Effector memory CD8-positive, alpha-beta T cell (primary cell): ENCODE results near the gene KRT13.
"Not testable (repeated sequence)": the region's sequence is repeated elsewhere in the genome, so short reads cannot be mapped to it uniquely, and the experiment has no call there.

Source experiments
- ATAC-seq: fragments of 150-1000 bp; cut with Tn5 transposase; replicated peaks from 2 replicates; pipeline ENCODE4 v1.10.0; 2021; ENCODE audit warnings: mild to moderate bottlenecking, moderate library complexity
- DNase-seq, 3 experiments: peaks; one replicate each; pipeline ENCODE4 v3.0.0; 2021
- H3K27ac Mint-ChIP-seq, 2 donors: one replicate each; pipeline ENCODE4 v1.8.0; 2022; ENCODE audit warnings: mild to moderate bottlenecking in 2 of 2, mixed read lengths in 2 of 2, moderate library complexity in 2 of 2
- H3K27me3 Mint-ChIP-seq, 2 donors: one replicate each; pipeline ENCODE4 v1.8.0; 2022; ENCODE audit warnings: mixed read lengths in 2 of 2
- H3K36me3 Mint-ChIP-seq: one replicate; pipeline ENCODE4 v1.8.0; 2022; ENCODE audit warnings: mild to moderate bottlenecking, moderate library complexity, mixed read lengths; ENCODE audit not compliant: insufficient read depth
- H3K4me1 Mint-ChIP-seq, 2 donors: one replicate each; pipeline ENCODE4 v1.8.0; 2022; ENCODE audit warnings: low read depth in 2 of 2, mixed read lengths in 2 of 2
- H3K4me3 Mint-ChIP-seq, 2 donors: one replicate each; pipeline ENCODE4 v1.8.0; 2022; ENCODE audit warnings: mild to moderate bottlenecking in 2 of 2, mixed read lengths in 2 of 2, moderate library complexity in 2 of 2
- H3K9me3 Mint-ChIP-seq, 2 donors: one replicate each; pipeline ENCODE4 v1.8.0; 2022; ENCODE audit warnings: mixed read lengths in 2 of 2

Gene KRT13

GRCh38 chr17:41544491-41544892 is 39.1 kb upstream of the KRT13 start:
- H3K9me3 Mint-ChIP-seq: peaks cover 0 to 9% of the 10 kb centered on the region in 2 donors
- no peaks in the 10 kb centered on the region for H3K36me3 Mint-ChIP-seq
- peaks cover 7 to 20% of the 10 kb centered on the region in 2 donors for H3K27me3 Mint-ChIP-seq
- no peak overlapping the region for H3K4me3 Mint-ChIP-seq
- no peak overlapping the region for H3K27ac Mint-ChIP-seq
- ATAC-seq (no peak), DNase-seq (no peak)
- peaks cover 6 to 17% of the 10 kb centered on the region in 2 donors for H3K4me1 Mint-ChIP-seq

DNA sequence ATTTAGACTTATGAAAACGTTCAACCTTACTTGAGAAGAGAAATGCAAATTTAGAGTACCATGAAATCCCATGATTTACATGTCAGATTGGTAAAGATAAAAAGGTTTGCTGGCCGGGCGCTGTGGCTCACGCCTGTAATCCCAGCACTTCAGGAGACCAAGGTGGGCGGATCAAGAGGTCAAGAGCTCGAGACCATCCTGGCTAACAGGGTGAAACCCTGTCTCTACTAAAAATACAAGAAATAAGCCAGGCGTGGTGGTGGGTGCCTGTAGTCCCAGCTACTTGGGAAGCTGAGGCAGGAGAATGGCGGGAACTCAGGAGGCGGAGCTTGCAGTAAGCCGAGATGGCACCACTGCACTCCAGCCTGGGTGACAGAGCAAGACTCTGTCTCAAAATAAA is 37.4 kb upstream of the KRT13 start:
- H3K9me3 Mint-ChIP-seq, H3K4me1 Mint-ChIP-seq, ATAC-seq, DNase-seq, H3K4me3 Mint-ChIP-seq, H3K27ac Mint-ChIP-seq, H3K36me3 Mint-ChIP-seq: not testable (repeated sequence)
- peaks cover 2 to 24% of the 10 kb centered on the region in 2 donors for H3K27me3 Mint-ChIP-seq

GRCh38 chr17:41542357-41542756 is 36.9 kb upstream of the KRT13 start:
- Mint-ChIP-seq H3K27ac (no peak overlapping the region), H3K4me1 (no peaks in the 10 kb centered on the region)

DNA sequence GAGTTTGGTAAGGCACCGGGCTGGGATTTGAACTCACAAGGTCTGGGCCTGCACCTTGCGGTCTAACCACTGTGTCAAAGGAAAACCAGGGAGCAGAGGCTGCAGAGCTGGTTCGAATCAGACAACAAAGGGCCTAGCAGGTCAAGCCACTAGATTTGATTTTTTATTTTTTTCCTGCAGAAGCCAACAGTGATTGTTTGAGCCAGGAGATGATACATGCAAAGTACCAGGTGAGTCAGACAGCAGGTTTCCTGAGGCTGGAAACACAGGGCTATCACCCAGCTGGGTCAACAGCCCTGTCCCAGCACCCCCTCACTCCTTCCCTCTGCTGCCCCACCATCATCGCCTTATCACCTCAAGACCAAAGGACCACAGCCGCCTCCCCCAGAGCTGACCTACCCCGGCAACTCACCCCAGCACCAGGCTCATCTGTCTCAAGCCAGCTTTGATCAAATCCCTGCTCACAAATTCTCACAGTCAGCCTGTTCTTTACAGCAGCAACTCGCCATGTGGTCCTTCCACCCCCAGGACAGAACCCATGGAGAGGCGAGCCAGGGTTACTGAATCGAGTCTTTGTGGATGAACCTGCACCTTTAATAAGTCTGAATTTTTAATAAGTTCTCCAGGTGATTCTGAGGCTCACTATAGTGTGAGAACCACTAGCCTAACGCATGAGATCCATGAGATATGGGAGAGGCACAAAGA is 35.7 kb upstream of the KRT13 start:
- no peak for DNase-seq
- ATAC-seq: no peak

More at GRCh38 chr17:41542357-41542756, 36.9 kb upstream of the KRT13 start:
- DNase-seq (no peak), ATAC-seq (no peak)
- peaks cover 0 to 9% of the 10 kb centered on the region in 2 donors for H3K9me3 Mint-ChIP-seq
- no peaks in the 10 kb centered on the region for H3K36me3 Mint-ChIP-seq
- peaks cover 0 to 24% of the 10 kb centered on the region in 2 donors for H3K27me3 Mint-ChIP-seq
- no peak overlapping the region for H3K4me3 Mint-ChIP-seq

GRCh38 chr17:41539979-41540701 is 34.7 kb upstream of the KRT13 start:
- Mint-ChIP-seq H3K27me3 (peaks cover 17 to 37% of the 10 kb centered on the region in 2 donors), H3K27ac (no peak overlapping the region), H3K36me3 (no peaks in the 10 kb centered on the region), H3K4me1 (no peaks in the 10 kb centered on the region), H3K9me3 (no peaks in the 10 kb centered on the region), H3K4me3 (no peak overlapping the region)
- DNase-seq (no peak), ATAC-seq (no peak)

More for the DNA sequence above, 35.7 kb upstream of the KRT13 start:
- Mint-ChIP-seq H3K4me3 (no peak overlapping the region), H3K9me3 (no peaks in the 10 kb centered on the region), H3K4me1 (no peaks in the 10 kb centered on the region), H3K27me3 (peaks cover 10 to 28% of the 10 kb centered on the region in 2 donors), H3K36me3 (no peaks in the 10 kb centered on the region), H3K27ac (no peak overlapping the region)

DNA sequence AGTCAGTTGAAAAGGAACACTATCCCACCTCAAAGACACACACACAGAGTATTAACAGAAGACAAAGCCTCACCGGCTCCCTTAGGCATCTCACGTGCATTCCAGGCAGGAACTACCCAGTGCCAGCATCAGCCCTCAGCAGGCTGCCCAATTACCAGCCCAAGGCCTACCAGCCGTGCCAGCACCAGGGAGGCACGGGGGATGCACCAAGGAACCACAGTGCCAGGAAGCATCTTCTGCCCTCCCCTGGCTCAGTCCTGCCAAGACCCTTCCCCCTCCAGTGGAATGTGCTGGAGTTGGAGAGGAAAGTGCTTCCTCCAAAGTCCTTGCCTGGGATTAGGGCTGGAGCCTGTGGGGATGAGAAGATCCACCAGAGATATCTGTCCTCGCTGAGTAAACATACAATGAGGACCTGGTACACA is 33.7 kb upstream of the KRT13 start:
- Mint-ChIP-seq H3K9me3 (no peaks in the 10 kb centered on the region), H3K27me3 (peaks cover 24 to 48% of the 10 kb centered on the region in 2 donors), H3K4me3 (no peak overlapping the region), H3K4me1 (no peaks in the 10 kb centered on the region), H3K27ac (no peak overlapping the region), H3K36me3 (no peaks in the 10 kb centered on the region)
- ATAC-seq (no peak), DNase-seq (no peak)

GRCh38 chr17:41538565-41538991 is 33.2 kb upstream of the KRT13 start:
- DNase-seq (no peak), ATAC-seq (no peak)
- H3K36me3 Mint-ChIP-seq: no peaks in the 10 kb centered on the region
- no peak overlapping the region for H3K4me3 Mint-ChIP-seq
- no peak overlapping the region for H3K27ac Mint-ChIP-seq
- H3K27me3 Mint-ChIP-seq: peaks cover 28 to 52% of the 10 kb centered on the region in 2 donors
- H3K9me3 Mint-ChIP-seq: no peaks in the 10 kb centered on the region
- H3K4me1 Mint-ChIP-seq: no peaks in the 10 kb centered on the region

DNA sequence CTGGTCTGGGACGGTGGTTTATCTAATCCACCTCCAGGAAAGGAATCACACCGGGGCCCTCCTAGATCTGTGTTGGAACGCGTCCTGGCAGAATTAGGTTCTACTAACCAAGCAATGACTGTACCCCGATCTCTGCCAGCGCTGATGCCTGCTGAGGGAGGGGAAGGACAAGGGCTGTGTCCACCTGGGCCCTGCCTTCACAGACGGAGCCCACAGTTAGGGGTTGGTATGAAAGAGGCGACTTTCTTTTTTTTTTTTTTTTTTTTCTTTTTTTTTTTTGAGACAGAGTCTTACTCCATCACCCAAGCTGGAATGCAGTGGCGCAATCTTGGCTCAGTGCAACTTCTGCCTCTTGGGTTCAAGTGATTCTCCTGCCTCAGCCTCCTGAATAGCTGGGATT is 32.6 kb upstream of the KRT13 start:
- Mint-ChIP-seq H3K9me3 (no peaks in the 10 kb centered on the region), H3K27me3 (peaks cover 33 to 58% of the 10 kb centered on the region in 2 donors), H3K36me3 (no peaks in the 10 kb centered on the region), H3K27ac (peak overlapping the region in 1 of 2 donors; percentile 6), H3K4me3 (no peak overlapping the region), H3K4me1 (no peaks in the 10 kb centered on the region)
- ATAC-seq (no peak), DNase-seq (no peak)

- H3K36me3 Mint-ChIP-seq: no peaks in the 10 kb centered on the region
- H3K9me3 Mint-ChIP-seq: no peaks in the 10 kb centered on the region
- H3K4me1 Mint-ChIP-seq: no peaks in the 10 kb centered on the region
- H3K27me3 Mint-ChIP-seq: peaks cover 37 to 62% of the 10 kb centered on the region in 2 donors
- H3K4me3 Mint-ChIP-seq: no peak overlapping the region
- DNase-seq: no peak
- peak overlapping the region in 1 of 2 donors; percentile 6 for H3K27ac Mint-ChIP-seq
- no peak for ATAC-seq
These were observed 32.2 kb upstream of the KRT13 start for GRCh38 chr17:41537614-41537954.

- Mint-ChIP-seq H3K4me1 (no peaks in the 10 kb centered on the region), H3K4me3 (no peak overlapping the region), H3K9me3 (no peaks in the 10 kb centered on the region), H3K36me3 (no peaks in the 10 kb centered on the region), H3K27me3 (peaks cover 43 to 68% of the 10 kb centered on the region in 2 donors), H3K27ac (peak overlapping the region in 1 of 2 donors; percentile 6)
- no peak for DNase-seq
- ATAC-seq: no peak
These were observed 31.6 kb upstream of the KRT13 start for GRCh38 chr17:41536741-41537613.

DNA sequence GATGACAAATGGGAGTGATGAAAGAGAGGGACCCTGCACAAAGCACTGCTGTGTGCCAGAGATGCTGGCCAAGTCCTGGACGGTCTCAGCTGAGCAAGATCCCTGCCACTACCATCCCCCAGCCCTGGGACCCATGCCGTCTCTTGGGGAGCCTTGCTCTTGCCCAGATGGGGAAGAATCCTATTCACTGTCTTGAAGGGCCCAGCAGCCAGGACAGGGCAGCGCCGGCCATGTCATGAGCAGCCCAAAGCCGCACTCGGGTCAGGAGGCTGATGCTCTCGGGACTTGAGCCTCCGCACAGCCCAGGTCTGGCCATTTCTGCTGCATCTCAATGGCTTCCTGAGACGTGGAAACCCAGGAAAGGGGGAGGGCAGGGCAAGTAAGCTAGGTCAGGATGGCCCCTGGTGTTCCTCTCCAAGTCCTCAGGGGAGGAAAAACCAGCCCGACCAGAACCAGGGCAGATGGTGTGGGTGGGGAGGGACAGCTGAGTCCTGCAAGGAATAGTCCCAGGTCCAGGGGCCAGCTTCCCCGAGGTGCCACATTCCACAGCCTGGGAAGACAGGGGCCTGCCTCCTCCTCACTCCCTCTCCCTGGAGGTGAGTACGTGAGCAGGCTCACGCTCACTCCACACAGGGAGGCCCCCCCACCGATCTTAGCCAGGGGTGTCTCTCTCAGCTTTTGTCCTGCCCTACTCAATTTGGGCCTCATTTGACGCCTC is 30.5 kb upstream of the KRT13 start:
- DNase-seq (no peak), ATAC-seq (no peak)
- H3K4me1 Mint-ChIP-seq: no peaks in the 10 kb centered on the region
- no peaks in the 10 kb centered on the region for H3K36me3 Mint-ChIP-seq
- H3K27me3 Mint-ChIP-seq: peaks cover 52 to 78% of the 10 kb centered on the region in 2 donors
- no peak overlapping the region for H3K4me3 Mint-ChIP-seq
- no peaks in the 10 kb centered on the region for H3K9me3 Mint-ChIP-seq
- no peak overlapping the region for H3K27ac Mint-ChIP-seq

DNA sequence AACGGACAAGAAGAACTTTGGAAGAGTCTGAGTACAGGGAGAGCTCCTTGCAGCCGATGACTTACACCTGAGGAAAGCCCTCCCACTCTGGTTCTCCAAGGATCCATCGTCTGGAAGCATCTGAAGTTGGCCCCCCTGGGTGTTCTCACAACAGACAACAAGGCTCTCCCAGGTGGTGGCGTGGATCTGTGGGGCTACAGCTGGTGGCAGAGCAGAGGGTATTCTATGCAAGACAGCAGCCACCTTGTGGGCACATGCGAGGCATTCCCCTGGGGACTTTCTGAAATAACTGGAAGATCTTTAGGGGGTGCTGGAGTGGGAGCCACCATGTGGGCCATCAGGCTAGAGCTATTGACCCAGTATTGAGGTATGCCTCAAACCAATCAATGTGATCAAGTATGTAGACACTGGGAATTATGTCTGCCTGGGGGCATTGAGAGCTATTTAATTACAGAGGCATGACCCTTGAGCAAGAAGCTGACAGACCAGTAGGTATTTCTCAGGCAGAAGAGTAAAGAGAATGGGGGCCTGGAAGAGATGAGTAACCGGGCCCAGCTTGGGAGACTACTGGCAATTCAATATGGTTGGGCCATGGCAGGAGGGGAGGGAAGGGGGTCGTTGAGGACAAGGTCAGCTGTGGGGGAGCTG is 29.6 kb upstream of the KRT13 start:
- no peaks in the 10 kb centered on the region for H3K9me3 Mint-ChIP-seq
- ATAC-seq (no peak), DNase-seq (no peak)
- H3K27me3 Mint-ChIP-seq: peaks cover 55 to 87% of the 10 kb centered on the region in 2 donors
- no peak overlapping the region for H3K4me3 Mint-ChIP-seq
- H3K27ac Mint-ChIP-seq: no peak overlapping the region
- no peaks in the 10 kb centered on the region for H3K4me1 Mint-ChIP-seq
- no peaks in the 10 kb centered on the region for H3K36me3 Mint-ChIP-seq
